Panc1 (cell line): Measurements from ENCODE around the gene ARGLU1. TPM values are rescaled to one million over a fixed set of nuclear protein-coding genes. Genes with fewer than 3 reads are reported as not detected.

Experiments used
- ATAC-seq: fragments of 200-7000 bp; cut with Tn5 transposase; 2 replicates; pipeline ENCODE4 v1.9.1; 2020; ENCODE audit warnings: mild to moderate bottlenecking, moderate library complexity
- BruUV-seq: library from RNA; stranded (reverse); fragments of 400-500 nt; replicated peaks from 2 replicates; lab custom pipeline; 2021; lab: Mats Ljungman, UMichigan
- CTCF ChIA-PET: fragments of 300-600 bp; sonication (Branson Sonifier 250); formaldehyde crosslinking; loops from one replicate; lab custom pipeline; 2022; ENCODE audit warnings: antibody characterized with exemption; lab: Charles Lee
- POLR2A ChIA-PET: fragments of 300-600 bp; sonication (Branson Sonifier 250); formaldehyde crosslinking; loops from one replicate; lab custom pipeline; 2022; ENCODE audit warnings: antibody characterized with exemption; lab: Charles Lee
- DNase-seq: peaks from one replicate; pipeline ENCODE4 v3.0.0-alpha.2; 2010; ENCODE audit warnings: low read depth, low spot score
- H3K27ac ChIP-seq: 2 replicates; pipeline ENCODE4 v1.5.1; 2011; ENCODE audit warnings: mild to moderate bottlenecking, low read length, inconsistent platforms
- H3K27me3 ChIP-seq: fragments of 200-500 bp; sonication (Bioruptor generic); 2 replicates; pipeline ENCODE4 v1.6.0; 2014; ENCODE audit warnings: low read length, inconsistent platforms; ENCODE audit not compliant: control insufficient read depth, insufficient read depth
- H3K36me3 ChIP-seq: fragments of 200-500 bp; sonication (Bioruptor generic); 2 replicates; pipeline ENCODE4 v1.5.1; 2014; ENCODE audit warnings: inconsistent platforms, mild to moderate bottlenecking, low read length, moderate library complexity; ENCODE audit not compliant: control insufficient read depth, insufficient read depth
- H3K4me1 ChIP-seq: 2 replicates; pipeline ENCODE4 v1.5.1; 2011; ENCODE audit warnings: inconsistent platforms, mild to moderate bottlenecking, low read length, moderate library complexity; ENCODE audit not compliant: control insufficient read depth, insufficient read depth
- H3K4me3 ChIP-seq, 2 experiments: 2 replicates each; pipeline ENCODE4 v1.5.1; 2011 to 2012; ENCODE audit warnings: low read depth in 2 of 2, low read length in 2 of 2, mild to moderate bottlenecking in 2 of 2, inconsistent platforms in 1 of 2, moderate library complexity in 1 of 2
- H3K9me3 ChIP-seq: fragments of 200-500 bp; sonication (Bioruptor generic); 2 replicates; pipeline ENCODE4 v1.5.1; 2014; ENCODE audit warnings: low read depth, mild to moderate bottlenecking, inconsistent platforms, low read length, moderate library complexity; ENCODE audit not compliant: control insufficient read depth, insufficient read depth
- POLR2AphosphoS5 ChIP-seq: IDR thresholded peaks from 2 replicates; pipeline ENCODE4 v1.6.1; 2012; ENCODE audit warnings: mild to moderate bottlenecking, low read depth, low read length, moderate library complexity
- SIN3A ChIP-seq: IDR thresholded peaks from 2 replicates; pipeline ENCODE4 v1.6.1; 2012; ENCODE audit warnings: low read depth, mild to moderate bottlenecking, low read length, moderate library complexity, borderline replicate concordance; ENCODE audit not compliant: insufficient read depth
- TCF7L2 ChIP-seq: IDR thresholded peaks from 2 replicates; pipeline ENCODE4 v1.6.1; 2011; ENCODE audit warnings: mild to moderate bottlenecking, low read depth, low read length, inconsistent platforms
- in situ Hi-C: cut with HindIII; loops from 2 replicates; pipeline ENCODE4 v1.10.0; 2016; ENCODE audit warnings: low sequenced_read_pairs, low pct_unique_long_range_greater_than_20kb
- intact Hi-C: fragments of 100-400 bp; cut with micrococcal nuclease; formaldehyde crosslinking; loops from one replicate; pipeline ENCODE4 v1.10.0; 2022; ENCODE audit not compliant: unreplicated experiment
- total RNA-seq: library from RNA; stranded (reverse); gene quantifications from one replicate; pipeline ENCODE4 v1.2.1, GENCODE V29; 2021; ENCODE audit not compliant: unreplicated experiment
- TF ChIP-seq, protein P1 (sequence below): fragments of 450-650 bp; IDR thresholded peaks from 2 replicates; pipeline ENCODE4 v1.5.1; 2017; ENCODE audit warnings: mild to moderate bottlenecking
- TF ChIP-seq, protein P2 (sequence below), 2 experiments: IDR thresholded peaks; 2 replicates each; pipeline ENCODE4 v1.6.1; 2011 to 2012; ENCODE audit warnings: low read depth in 2 of 2, control low read depth in 1 of 2, low read length in 1 of 2, mild to moderate bottlenecking in 1 of 2, moderate library complexity in 1 of 2; ENCODE audit not compliant: insufficient read depth in 1 of 2

ARGLU1 gene
- total RNA-seq, 1 experiment from 2014 or later: 38.5 TPM

DNA sequence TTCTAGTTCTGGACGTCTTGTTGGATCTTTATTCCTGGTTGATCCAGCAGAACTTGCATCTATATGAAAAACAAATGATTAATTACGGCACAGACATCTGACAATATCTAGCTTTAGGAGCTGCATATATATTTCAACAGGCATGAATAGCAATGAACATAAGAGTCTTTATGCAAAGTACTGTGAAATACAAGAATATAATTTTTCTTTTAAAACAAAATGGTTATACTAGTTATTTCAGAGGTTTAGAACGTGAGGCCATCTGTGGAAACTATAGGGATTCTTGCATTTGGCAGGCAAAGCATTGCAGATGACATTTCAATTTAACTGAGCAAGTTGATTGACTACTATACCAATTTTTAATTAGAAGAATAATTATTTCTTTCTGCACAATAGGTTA, 73.0 kb downstream of the ARGLU1 start:
- no peak for TF ChIP-seq POLR2AphosphoS5
- TF ChIP-seq, protein P1, sequence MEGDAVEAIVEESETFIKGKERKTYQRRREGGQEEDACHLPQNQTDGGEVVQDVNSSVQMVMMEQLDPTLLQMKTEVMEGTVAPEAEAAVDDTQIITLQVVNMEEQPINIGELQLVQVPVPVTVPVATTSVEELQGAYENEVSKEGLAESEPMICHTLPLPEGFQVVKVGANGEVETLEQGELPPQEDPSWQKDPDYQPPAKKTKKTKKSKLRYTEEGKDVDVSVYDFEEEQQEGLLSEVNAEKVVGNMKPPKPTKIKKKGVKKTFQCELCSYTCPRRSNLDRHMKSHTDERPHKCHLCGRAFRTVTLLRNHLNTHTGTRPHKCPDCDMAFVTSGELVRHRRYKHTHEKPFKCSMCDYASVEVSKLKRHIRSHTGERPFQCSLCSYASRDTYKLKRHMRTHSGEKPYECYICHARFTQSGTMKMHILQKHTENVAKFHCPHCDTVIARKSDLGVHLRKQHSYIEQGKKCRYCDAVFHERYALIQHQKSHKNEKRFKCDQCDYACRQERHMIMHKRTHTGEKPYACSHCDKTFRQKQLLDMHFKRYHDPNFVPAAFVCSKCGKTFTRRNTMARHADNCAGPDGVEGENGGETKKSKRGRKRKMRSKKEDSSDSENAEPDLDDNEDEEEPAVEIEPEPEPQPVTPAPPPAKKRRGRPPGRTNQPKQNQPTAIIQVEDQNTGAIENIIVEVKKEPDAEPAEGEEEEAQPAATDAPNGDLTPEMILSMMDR: no peak
- no peak for TF ChIP-seq SIN3A
- no peak for TF ChIP-seq TCF7L2
- TF ChIP-seq, protein P2, sequence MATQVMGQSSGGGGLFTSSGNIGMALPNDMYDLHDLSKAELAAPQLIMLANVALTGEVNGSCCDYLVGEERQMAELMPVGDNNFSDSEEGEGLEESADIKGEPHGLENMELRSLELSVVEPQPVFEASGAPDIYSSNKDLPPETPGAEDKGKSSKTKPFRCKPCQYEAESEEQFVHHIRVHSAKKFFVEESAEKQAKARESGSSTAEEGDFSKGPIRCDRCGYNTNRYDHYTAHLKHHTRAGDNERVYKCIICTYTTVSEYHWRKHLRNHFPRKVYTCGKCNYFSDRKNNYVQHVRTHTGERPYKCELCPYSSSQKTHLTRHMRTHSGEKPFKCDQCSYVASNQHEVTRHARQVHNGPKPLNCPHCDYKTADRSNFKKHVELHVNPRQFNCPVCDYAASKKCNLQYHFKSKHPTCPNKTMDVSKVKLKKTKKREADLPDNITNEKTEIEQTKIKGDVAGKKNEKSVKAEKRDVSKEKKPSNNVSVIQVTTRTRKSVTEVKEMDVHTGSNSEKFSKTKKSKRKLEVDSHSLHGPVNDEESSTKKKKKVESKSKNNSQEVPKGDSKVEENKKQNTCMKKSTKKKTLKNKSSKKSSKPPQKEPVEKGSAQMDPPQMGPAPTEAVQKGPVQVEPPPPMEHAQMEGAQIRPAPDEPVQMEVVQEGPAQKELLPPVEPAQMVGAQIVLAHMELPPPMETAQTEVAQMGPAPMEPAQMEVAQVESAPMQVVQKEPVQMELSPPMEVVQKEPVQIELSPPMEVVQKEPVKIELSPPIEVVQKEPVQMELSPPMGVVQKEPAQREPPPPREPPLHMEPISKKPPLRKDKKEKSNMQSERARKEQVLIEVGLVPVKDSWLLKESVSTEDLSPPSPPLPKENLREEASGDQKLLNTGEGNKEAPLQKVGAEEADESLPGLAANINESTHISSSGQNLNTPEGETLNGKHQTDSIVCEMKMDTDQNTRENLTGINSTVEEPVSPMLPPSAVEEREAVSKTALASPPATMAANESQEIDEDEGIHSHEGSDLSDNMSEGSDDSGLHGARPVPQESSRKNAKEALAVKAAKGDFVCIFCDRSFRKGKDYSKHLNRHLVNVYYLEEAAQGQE (IDR thresholded peaks at IDR 0.05; ENCODE audit: insufficient read depth in 1 of 2, low read depth in 2 of 2, low read length in 1 of 2): no peak
- POLR2A ChIA-PET: no interaction called here
- intact Hi-C loops: no loop called here
- CTCF ChIA-PET: no interaction called here
- in situ Hi-C loops: no loop called here
- no peak for DNase-seq
- H3K36me3 ChIP-seq: no peaks in the 10 kb centered on the region
- no peak overlapping the region for H3K27ac ChIP-seq
- no peaks in the 10 kb centered on the region for H3K4me1 ChIP-seq
- BruUV-seq: no TSS peak
- no peaks in the 10 kb centered on the region for H3K27me3 ChIP-seq
- H3K4me3 ChIP-seq: no peak overlapping the region
- ATAC-seq: no peak
- no peaks in the 10 kb centered on the region for H3K9me3 ChIP-seq

DNA sequence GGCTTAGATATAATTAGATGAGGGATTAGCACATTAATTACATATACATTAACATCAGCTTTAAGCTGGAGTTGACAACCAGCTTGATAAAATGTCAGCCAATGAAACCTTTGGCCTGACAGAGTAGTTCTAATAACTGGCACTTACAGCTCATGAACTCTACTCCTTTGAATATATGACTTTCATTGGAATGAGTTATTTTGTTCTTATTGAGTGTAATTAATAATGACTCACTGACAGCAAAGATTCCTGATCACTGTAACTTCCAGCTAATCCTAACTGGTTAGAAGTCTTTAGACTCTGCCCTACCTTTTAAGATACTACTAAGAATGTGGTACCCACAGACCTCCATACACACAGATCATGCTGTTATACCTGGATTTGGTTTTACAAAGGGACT, 73.4 kb downstream of the ARGLU1 start:
- in situ Hi-C loops: no loop called here
- intact Hi-C loops: no loop called here
- Histone ChIP-seq H3K36me3 (no peaks in the 10 kb centered on the region), H3K27me3 (no peaks in the 10 kb centered on the region), H3K4me3 (no peak overlapping the region), H3K9me3 (no peaks in the 10 kb centered on the region), H3K4me1 (no peaks in the 10 kb centered on the region), H3K27ac (no peak overlapping the region)
- TF ChIP-seq POLR2AphosphoS5 (no peak), SIN3A (no peak), TCF7L2 (no peak)
- TF ChIP-seq, protein P2 (IDR thresholded peaks at IDR 0.05; ENCODE audit: insufficient read depth in 1 of 2, low read depth in 2 of 2, low read length in 1 of 2): no peak
- TF ChIP-seq, protein P1: no peak
- BruUV-seq: no TSS peak
- ATAC-seq (no peak), DNase-seq (no peak)
- POLR2A ChIA-PET: no interaction called here
- CTCF ChIA-PET: no interaction called here
